HG03135 (cell line): ENCODE results near the gene SLC46A1.

ENCODE experiments used
- ATAC-seq: cut with Tn5 transposase; IDR thresholded peaks from one replicate; pipeline ENCODE4 v1.9.1; 2021; ENCODE audit warnings: mild to moderate bottlenecking, moderate library complexity; ENCODE audit not compliant: unreplicated experiment

The SLC46A1 gene

DNA sequence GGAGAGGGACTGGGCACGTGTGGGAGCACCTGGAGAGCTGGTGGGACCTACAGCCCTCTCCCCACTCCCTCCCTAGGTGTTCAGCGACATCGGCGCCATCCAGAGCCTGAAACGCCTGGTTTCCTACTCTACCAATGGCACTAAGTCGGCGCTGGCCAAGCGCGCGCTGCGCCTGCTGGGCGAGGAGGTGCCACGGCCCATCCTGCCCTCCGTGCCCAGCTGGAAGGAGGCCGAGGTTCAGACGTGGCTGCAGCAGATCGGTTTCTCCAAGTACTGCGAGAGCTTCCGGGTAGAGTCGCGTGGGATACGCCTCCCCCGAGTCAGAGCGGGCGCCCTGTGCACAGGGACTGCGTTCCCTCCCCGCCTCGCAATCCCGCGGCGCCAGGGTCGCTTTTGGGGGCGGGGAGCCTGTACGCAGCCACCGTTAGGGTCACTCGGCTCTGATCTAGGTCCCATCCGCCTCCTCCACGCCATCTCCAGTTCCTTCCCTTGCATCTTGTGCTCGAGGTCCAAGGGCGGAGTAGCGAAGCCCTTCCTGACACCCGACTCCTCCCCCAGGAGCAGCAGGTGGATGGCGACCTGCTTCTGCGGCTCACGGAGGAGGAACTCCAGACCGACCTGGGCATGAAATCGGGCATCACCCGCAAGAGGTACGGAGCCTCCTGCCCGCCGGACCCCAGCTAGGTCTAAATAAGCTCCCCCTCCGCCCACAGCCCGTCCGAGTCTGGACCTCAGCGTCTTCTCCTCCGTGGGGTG lies 21.6 kb downstream of the SLC46A1 start:
- peak; percentile 81 for ATAC-seq

DNA sequence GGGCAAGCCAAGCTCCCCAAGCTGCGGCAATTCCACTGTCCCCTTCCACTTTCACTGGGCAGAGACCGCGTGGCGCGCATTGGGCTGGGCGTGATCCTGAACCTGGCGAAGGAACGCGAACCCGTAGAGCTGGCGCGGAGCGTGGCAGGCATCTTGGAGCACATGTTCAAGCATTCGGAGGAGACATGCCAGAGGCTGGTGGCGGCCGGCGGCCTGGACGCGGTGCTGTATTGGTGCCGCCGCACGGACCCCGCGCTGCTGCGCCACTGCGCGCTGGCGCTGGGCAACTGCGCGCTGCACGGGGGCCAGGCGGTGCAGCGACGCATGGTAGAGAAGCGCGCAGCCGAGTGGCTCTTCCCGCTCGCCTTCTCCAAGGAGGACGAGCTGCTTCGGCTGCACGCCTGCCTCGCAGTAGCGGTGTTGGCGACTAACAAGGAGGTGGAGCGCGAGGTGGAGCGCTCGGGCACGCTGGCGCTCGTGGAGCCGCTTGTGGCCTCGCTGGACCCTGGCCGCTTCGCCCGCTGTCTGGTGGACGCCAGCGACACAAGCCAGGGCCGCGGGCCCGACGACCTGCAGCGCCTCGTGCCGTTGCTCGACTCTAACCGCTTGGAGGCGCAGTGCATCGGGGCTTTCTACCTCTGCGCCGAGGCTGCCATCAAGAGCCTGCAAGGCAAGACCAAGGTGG lies 24.7 kb downstream of the SLC46A1 start:
- ATAC-seq: no peak

DNA sequence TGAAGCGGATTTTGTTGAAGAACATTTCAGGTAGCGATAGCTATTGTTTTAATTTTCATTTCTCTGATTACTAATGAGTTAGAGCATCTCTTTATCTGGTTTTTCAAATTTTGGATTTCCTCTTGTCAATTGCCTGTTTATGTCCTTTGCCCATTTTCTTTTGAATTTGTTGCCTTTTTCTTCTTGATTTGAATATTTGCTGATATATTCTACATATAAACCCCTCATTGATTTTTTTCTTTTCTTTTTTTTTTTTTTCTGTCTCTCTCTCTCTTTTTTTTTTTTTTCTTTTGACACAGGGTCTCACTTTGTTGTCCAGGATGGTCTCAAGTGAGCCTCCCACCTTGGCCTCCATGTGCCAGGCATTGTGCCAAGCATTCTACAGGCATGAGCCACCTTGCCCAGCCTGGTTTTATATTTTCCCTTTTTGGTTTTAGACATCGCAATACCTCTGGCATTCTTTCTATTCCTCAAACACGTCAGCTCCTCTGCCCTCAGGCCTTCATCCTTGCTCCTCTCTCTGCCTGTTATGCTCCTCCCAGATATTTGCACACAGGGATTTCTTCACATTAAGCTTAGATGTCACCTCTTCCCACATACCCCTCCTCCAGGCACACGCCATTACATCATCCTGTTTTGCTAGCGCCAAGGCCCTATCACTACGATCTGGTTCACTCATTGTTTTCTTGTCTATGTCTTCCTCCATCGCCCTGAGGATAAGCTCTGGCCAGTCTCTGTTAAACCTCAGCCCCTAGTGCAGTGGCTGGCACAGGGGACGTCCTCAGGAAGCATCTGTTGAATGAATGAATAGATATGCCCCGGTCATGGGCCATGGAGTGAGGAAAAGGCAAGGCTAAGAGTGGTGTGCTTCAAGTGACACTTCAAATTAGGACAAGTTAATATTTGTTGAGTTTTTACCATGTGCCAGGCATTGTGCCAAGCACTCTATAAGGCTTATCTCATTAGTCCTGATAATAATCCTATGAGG lies 25.9 kb downstream of the SLC46A1 start:
- no peak for ATAC-seq

DNA sequence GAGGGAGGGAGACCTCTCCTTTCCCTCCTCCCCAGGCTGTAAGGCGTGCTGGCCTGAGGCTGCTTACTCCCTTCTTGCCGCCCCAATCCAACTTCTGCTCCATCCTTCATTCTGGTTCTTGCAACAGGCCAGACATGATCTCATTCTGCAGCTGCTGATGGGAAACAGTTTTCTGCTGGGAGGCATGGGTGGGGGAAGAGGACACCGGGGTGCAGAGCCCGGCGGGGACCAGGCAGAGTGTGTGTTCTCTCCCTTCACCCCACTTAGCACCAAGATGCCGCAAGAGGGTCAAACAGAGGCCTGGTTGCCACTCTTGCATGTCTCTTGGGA lies 33.1 kb downstream of the SLC46A1 start:
- no peak for ATAC-seq

DNA sequence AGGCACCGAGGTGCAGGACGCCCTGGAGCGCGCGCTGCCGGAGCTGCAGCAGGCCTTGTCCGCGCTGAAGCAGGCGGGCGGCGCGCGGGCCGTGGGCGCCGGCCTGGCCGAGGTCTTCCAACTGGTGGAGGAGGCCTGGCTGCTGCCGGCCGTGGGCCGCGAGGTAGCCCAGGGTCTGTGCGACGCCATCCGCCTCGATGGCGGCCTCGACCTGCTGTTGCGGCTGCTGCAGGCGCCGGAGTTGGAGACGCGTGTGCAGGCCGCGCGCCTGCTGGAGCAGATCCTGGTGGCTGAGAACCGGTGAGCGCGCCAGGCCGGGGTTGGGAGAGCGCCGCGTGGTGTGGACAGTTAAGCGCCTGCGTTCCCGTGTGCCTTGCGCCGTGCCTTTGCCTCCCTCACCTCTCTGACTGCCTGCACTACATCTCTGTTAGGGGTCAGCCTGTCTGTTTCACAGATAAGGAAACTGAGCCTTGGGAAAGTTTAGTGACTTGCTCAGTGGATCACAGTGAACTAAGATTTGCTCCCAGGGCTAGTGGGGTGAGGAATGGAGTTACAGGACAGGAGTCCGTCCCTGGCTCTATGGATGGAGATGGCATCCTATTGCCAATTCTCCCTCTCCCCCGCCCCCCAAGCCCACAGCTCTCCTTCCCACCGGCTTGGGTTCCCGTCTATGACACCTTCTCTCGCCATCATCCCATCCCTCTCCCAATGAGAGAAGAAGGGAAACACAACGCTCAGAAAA lies 33.6 kb downstream of the SLC46A1 start:
- no peak for ATAC-seq

DNA sequence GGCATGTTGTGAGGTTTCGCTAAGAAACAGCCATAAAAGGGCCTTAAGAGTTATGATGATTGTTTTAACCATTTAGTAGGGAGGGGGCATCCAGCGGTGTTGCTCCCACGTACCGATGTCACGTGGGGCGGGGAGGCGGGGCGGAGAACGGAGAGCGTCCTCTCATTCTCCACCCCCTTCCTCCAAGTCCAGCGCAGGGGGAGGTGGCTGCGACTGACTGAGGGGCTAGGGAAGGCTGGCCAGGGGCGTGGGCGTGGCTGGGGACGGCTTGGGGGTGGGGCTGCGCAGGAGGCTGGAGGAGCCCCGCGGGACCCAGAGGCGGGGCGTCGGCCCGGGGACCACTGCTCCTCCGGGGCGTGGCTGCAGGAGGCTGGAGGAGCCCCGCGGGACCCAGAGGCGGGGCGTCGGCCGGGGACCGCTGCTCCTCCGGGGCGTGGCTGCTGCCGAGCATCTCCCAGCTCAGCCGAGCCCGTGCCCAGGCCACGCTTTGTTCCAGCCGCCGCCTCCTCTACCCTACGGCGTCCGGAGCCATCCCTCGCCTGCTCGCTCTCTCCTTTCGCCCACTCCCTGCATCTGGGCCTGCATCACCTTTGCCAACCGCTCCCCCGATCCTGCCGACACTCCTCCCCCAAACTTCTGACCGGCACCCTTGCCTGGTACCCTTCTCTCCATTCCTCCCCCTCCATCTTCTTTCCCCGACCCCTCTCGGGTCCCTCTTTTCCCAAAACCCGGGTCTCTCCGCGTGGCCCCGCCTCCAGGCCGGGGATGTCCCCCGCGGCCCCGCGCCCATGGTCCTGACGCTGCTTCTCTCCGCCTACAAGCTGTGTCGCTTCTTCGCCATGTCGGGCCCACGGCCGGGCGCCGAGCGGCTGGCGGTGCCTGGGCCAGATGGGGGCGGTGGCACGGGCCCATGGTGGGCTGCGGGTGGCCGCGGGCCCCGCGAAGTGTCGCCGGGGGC lies 34.5 kb downstream of the SLC46A1 start, which contains the start of gene SARM1:
Gene SARM1 (plus strand): TSS at position 450 of the 958 bp plus-strand sequence. CDS start 339 bp downstream, at position 789.
- peak; percentile 79 for ATAC-seq

DNA sequence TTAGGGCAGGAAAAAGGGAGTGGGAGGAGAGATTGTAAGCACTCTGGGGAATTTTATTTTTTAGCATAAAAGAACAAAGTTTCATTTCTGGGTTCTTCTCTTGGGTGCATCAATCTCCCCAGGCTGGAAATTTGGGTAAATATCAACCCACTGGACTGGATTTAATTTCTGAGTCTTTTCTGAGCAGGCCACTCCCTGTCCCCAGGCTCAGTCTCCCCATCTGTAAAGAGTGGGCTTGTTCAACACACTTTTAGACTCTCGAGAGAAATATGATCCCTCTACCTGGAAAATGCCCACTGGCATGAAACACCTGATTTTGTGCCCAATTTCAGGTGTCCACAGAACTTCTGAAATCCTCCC lies 35.3 kb downstream of the SLC46A1 start:
- ATAC-seq: no peak

DNA sequence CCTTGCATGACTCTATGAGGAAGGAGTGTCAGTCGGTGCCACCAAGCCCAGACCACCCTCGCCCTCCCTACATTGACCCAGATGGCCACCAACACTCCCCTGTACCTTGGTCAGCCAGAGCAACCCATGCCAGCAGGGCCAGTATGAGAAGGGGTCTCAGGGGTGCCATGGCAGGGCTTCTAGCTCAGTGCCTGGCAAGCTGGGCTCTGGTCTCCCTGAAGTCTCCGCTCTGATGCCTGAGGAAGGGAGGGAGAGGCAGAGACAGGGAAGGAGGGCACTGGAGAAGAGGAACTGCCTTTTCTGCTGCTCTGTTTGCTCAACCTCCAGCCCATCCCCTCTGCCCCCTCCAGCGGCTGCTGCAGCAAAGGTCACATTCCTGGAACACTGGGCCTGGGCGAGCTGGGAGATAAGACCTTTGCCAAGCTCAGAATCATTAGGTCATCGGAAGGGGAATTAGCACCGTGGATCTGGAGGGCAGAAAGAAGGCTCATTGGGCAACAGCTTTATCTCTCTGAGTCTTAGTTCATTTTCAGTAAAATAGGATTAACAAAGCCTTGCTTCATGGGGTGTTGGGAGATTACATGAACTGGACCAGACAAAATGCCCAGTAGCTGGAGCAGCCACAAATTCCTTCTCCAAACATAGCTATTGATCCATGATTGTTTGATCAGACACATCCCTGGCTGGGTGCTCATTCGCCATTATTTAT lies 35.8 kb downstream of the SLC46A1 start, which contains the start of gene VTN:
Gene VTN (minus strand): TSS at position 273 of the 709 bp plus-strand sequence. CDS start 104 bp downstream, at position 169.
- ATAC-seq: no peak

DNA sequence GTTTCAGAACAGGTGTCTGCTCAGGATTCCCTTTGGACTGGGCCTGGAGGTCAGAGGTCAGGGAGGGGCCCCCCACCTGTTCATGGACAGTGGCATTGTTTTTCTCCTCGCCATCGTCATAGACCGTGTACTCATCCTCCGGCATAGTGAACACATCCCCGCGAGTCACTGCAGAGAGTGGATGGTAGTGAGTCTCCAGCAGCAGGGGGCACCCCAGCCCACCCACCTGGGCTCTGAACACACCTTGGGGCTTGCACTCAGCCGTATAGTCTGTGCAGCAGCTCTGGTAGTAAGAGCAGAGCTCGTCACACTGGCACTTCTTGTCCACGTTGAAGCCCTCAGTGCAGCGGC lies 36.4 kb downstream of the SLC46A1 start:
- no peak for ATAC-seq

DNA sequence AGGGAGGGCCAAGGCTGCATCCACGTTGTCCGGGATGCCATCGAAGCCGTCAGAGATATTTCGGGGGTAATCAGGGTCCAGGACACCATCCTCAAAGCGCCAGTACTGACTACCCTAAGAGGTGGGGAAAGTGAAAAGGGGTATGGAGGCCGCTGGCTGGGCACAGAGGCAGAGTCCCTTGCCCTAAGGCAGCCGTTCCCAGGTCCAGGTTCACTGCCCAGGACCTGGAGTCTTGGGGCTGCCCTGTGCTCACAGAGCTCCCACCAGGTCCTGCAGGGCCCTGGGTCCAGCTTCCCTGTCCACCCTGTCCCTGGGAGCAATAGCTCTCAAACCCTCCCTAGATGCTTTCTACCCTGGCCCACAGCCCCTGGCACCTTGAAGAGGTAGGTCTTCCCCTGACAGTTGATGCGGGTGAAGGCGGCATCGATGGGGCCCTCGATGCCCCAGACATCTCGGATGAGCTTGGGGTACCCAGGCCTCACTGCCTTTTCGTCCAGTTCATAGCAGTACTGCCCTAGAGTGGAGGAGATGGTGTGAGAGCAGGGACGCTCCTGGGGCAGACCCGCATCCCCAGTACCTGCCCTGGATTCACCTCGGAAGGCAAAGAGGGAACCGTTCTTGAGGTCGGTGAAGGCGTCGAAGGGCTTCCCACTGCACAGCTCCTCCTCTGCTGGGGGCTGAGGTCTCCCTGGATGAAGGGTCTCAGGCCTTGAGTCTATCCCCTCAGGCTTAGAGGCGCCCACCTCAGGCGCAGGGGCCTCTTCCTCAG lies 36.9 kb downstream of the SLC46A1 start:
- no peak for ATAC-seq

DNA sequence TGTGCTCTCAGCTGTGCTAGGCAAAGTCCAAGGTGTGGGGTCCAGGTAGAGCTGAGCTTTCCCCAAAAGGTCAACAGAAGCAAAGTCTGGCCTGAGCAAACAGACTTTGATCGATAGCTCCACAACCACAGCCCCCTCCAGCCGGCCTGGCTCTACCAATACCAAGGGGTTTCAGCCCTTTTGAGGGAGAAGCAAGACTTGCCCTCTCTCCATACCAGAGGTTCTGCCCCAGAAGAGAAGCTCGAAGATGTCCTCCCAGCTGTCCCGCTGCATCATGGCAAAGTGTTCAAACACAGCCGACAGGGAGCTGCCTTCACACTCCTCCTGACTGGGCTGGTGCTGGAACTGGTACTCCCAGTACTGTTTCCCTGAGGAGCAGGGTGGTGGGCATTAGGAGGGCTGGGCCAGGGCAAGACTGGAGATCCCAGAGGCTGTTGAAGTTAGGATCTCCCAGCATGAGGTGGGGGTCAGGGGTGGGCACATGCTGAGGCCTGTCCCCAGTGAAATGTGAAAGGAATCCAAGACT lies 37.6 kb downstream of the SLC46A1 start:
- ATAC-seq: no peak

DNA sequence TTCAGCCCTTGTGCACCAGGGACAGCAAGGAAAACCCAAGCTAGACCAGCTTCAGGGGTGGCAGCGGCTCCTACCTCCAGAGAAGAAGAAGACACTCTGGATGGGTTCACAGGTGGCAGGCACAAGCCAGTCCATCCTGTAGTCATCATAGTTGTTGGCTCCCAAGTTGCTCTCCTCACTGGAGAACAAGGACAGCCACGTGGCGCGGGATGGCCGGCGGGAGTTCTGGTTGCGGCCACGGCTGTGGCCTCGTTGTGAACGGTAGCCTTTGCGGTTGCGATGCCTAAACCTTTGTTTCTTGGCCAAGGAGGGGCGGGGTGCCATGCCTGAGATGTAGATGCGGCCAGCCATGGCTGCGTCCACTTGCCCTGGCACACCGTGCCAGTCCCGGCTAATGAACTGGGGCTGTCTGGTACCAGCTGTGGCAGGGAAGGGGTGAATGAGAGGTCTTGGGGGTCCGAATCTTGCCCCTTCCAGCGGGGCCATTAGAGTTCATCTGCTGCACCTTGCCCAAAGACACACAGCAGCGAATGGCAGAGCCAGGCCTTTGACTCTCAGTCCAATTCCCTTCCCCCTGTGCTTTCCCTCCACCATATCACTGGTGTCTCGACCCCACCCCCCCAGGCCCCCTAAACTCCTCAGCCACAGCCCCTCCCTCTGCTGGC lies 38.2 kb downstream of the SLC46A1 start:
- no peak for ATAC-seq

DNA sequence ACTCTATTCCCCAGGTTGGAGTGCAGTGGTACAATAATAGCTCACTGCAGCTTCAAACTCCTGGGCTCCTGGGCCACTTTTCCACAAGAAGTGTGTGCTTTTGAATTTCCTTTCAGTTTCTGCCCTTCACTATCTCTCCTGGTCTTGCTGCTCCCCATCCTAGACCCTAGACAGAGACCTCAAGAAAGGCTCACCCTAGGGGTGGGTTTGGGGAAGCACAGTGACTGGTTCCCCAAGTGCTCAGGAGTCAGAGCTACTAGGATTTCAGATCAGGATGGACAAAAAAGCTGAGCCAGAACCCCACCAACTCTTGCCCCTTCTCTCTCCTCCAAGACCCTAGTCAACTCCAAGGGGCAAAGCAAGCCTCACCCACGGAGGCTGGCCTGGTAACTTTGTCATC lies 39.4 kb downstream of the SLC46A1 start:
- no peak for ATAC-seq

DNA sequence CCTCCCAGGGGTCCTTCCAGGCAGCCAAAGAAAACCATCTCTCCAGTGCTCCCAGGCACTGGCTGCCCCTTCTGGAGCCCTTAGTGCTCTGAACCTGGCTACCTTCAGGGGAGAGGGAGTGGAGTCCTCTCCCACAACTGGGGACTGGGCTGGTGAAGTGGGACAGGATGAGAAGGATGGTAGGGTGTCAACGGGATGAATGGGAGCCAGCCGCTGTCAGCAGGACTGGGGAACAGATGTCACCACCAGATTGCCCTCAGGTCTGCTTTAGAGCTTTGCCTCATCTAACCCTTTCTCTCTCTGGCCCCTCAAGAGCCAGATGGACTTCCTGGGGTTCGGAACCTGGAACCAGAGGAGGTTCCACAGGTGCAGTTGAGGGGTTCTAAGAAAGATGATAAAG lies 40.5 kb downstream of the SLC46A1 start:
- ATAC-seq: no peak

DNA sequence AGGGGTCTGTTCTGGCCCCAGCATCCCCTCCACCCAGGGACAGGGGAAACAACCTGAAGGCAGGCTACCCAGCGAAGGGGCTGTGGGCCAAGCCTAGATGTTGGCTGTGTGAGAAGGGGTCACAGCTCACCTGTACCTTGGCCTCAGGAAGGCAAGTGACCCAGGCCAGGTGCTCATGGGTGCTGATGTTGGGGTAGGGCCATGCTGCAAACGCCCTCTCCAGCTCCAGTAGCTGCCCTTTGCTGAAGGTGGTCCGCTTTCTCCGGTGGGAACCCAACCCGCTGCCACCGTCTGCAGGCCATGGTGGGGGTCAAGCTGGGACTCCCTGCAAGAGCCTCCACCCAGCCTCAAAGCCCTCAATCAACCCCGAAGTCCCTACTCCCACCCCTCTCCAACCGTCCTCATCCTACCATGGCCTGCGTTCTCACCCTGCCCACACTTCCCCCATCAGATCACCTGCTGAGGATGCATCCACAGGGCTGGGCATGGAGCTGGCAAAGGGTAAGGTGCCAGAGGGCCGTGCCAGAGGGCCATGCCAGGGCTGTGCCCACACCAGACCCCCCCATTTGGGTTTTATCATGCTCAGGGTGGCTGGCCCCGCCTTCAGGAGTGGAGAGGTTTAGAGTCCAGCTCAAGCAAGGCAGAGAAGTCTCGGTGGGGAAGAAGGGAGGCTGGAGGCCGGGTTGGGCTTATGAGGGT lies 41.2 kb downstream of the SLC46A1 start, which contains the start of gene SEBOX:
Gene SEBOX (minus strand): TSS at position 535 of the 699 bp plus-strand sequence. CDS start 48 bp downstream, at position 487.
- ATAC-seq: no peak

DNA sequence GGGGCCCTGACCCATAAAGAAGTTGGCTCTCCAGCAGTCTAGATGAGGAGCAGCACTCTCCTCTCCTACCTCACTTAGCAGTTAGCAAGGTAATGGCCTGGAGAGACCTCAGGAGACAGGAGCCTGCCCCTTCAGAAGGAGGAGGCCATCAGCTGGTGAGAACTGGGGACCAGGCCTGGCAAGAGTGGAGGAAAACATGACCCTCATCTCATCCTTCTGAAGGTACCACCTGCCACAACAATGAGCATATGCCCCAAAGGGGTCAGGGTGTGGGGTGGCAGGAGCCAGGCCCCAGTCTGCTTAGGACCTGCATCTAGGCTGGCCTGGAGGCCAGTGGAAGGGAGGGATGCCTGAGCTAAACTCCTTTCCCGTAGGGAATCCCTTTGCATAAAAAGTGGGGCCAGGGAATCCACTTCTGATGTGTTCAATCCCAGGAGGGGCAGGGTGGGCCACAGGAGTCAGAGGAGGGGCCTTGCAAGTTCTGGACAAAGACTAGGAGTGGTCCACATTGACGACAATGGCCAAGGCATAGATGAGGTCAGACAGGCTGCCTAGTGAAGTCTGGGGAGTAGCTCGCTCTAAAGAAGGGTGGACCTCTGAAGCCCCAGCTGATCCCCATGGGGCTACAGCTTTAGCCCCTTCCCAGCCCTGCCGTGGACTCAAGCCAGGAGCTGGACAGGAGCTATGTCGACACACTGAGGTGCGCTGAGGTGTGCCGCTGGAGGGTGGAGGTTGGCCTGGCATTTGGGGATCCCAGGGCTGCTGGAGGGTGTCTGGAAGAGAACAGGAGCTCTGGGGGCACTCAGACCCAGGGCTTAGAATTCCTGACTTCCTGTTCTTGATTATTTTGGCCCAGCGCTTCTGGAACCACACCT lies 42.0 kb downstream of the SLC46A1 start:
- no peak for ATAC-seq
